Vagina (tissue), 2 donors: ENCODE measurements around the gene CCDC134.

Source experiments
- POLR2A ChIP-seq, 2 donors: fragments of 450-650 bp; IDR thresholded peaks; one replicate each; pipeline ENCODE4 v1.6.1; 2017; ENCODE audit warnings: antibody characterized with exemption in 2 of 2, mild to moderate bottlenecking in 2 of 2, moderate library complexity in 2 of 2
- POLR2AphosphoS5 ChIP-seq, 2 donors: sonication (generic); formaldehyde crosslinking; IDR thresholded peaks; one replicate each; pipeline ENCODE4 v1.9.0; 2017; ENCODE audit warnings: antibody characterized with exemption in 2 of 2, mild to moderate bottlenecking in 2 of 2, low read depth in 1 of 2; ENCODE audit not compliant: insufficient read depth in 1 of 2
- TF ChIP-seq, protein P1 (sequence below), 3 experiments: fragments of 450-650 bp in 2 of 3; fragments of 200-600 bp in 1 of 3; sonication (generic) in 1 of 3; IDR thresholded peaks; one replicate each; pipeline ENCODE4 v1.5.1; 2017 to 2019; ENCODE audit warnings: antibody characterized with exemption in 3 of 3, mild to moderate bottlenecking in 2 of 3, moderate library complexity in 2 of 3

DNA sequence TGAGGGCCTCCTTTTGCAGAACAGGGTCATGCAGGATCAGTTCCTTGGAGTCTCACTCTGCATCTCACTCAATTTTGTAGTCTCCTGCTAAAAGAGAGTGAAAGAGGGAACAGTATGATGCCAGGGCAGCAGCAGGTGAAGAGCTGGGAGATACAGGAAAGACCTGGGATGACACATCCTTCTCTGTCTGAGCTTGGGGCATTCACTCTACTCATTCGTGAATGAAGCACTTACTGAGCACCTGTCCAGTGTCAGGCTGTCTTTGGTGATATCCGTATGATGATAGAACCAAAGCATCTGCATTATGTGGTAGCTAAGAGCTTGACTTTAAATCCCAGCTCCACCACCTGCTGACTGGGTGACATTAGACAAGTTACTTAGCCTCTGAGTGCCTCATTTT lies 46.8 kb downstream of the CCDC134 start:
- TF ChIP-seq, protein P1, sequence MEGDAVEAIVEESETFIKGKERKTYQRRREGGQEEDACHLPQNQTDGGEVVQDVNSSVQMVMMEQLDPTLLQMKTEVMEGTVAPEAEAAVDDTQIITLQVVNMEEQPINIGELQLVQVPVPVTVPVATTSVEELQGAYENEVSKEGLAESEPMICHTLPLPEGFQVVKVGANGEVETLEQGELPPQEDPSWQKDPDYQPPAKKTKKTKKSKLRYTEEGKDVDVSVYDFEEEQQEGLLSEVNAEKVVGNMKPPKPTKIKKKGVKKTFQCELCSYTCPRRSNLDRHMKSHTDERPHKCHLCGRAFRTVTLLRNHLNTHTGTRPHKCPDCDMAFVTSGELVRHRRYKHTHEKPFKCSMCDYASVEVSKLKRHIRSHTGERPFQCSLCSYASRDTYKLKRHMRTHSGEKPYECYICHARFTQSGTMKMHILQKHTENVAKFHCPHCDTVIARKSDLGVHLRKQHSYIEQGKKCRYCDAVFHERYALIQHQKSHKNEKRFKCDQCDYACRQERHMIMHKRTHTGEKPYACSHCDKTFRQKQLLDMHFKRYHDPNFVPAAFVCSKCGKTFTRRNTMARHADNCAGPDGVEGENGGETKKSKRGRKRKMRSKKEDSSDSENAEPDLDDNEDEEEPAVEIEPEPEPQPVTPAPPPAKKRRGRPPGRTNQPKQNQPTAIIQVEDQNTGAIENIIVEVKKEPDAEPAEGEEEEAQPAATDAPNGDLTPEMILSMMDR (IDR thresholded peaks at IDR 0.05), result no peak
- TF ChIP-seq POLR2A (IDR thresholded peaks at IDR 0.05) (no peak), POLR2AphosphoS5 (IDR thresholded peaks at IDR 0.05; ENCODE audit: insufficient read depth in 1 of 2, low read depth in 1 of 2) (no peak)
